Hippocampal formation (tissue), 2 donors: ENCODE measurements around the gene GIMAP1.

Experiments used
- DNase-seq, 2 donors: peaks; one replicate each; lab custom pipeline; 2025; lab: John Stamatoyannopoulos, UW

The GIMAP1 gene

GRCh38 chr7:150748376-150748775 lies 32.0 kb downstream of the GIMAP1 start:
- DNase-seq: no peak

GRCh38 chr7:150751702-150752101 lies 35.3 kb downstream of the GIMAP1 start:
- no peak for DNase-seq

- DNase-seq: no peak
Measured at GRCh38 chr7:150753239-150753638, 36.8 kb downstream of the GIMAP1 start.

- DNase-seq: no peak
Measured at GRCh38 chr7:150753826-150754603, 37.6 kb downstream of the GIMAP1 start.

- DNase-seq: no peak
Measured at GRCh38 chr7:150754951-150755350, 38.5 kb downstream of the GIMAP1 start.

- DNase-seq: no peak
Measured at GRCh38 chr7:150755473-150756099, 39.2 kb downstream of the GIMAP1 start.

- DNase-seq: no peak
Measured at GRCh38 chr7:150756166-150756565, 39.8 kb downstream of the GIMAP1 start.

- peak in 1 of 2 donors; percentile 29 for DNase-seq
Measured at GRCh38 chr7:150756858-150757257, 40.4 kb downstream of the GIMAP1 start.

GRCh38 chr7:150759479-150759878 lies 43.1 kb downstream of the GIMAP1 start:
- DNase-seq: no peak

GRCh38 chr7:150766334-150766709 lies 49.9 kb downstream of the GIMAP1 start:
- DNase-seq: no peak

- DNase-seq: no peak
Measured at GRCh38 chr7:150769768-150770167, 53.4 kb downstream of the GIMAP1 start.
